Trophoblast cell (in vitro differentiated cells and primary cell): ENCODE data around the gene TMEM9.
"Not testable (repeated sequence)": the region's sequence is repeated elsewhere in the genome, so short reads cannot be mapped to it uniquely, and the experiment has no call there.

Source experiments
- DNase-seq, 2 donors: peaks; one replicate each; pipeline ENCODE4 v3.0.0-alpha.2; 2016
- H2AFZ ChIP-seq: 2 replicates; pipeline ENCODE4 v1.6.1; 2013; ENCODE audit warnings: low read length, moderate library complexity, mild to moderate bottlenecking; ENCODE audit not compliant: insufficient read depth, poor library complexity
- H2AK5ac ChIP-seq: 2 replicates; pipeline ENCODE4 v1.6.1; 2013; ENCODE audit warnings: mild to moderate bottlenecking, low read length
- H2BK120ac ChIP-seq: 2 replicates; pipeline ENCODE4 v1.6.1; 2013; ENCODE audit warnings: low read length, mild to moderate bottlenecking, moderate library complexity; ENCODE audit not compliant: insufficient read depth, poor library complexity
- H2BK12ac ChIP-seq: 2 replicates; pipeline ENCODE4 v1.6.1; 2013; ENCODE audit warnings: mild to moderate bottlenecking, low read length, moderate library complexity
- H2BK5ac ChIP-seq: 2 replicates; pipeline ENCODE4 v1.6.1; 2013; ENCODE audit warnings: low read length, low read depth, moderate library complexity, mild to moderate bottlenecking; ENCODE audit not compliant: poor library complexity
- H3K14ac ChIP-seq: 2 replicates; pipeline ENCODE4 v1.6.1; 2013; ENCODE audit warnings: mild to moderate bottlenecking, low read length
- H3K18ac ChIP-seq: 2 replicates; pipeline ENCODE4 v1.6.1; 2013; ENCODE audit warnings: mild to moderate bottlenecking, low read length
- H3K23ac ChIP-seq: 2 replicates; pipeline ENCODE4 v1.6.1; 2013; ENCODE audit warnings: low read length
- H3K27ac ChIP-seq: 2 replicates; pipeline ENCODE4 v1.5.1; 2013; ENCODE audit warnings: low read depth, mild to moderate bottlenecking, inconsistent platforms, low read length, moderate library complexity
- H3K27me3 ChIP-seq: 2 replicates; pipeline ENCODE4 v1.6.1; 2013; ENCODE audit warnings: inconsistent platforms, mild to moderate bottlenecking, low read length, moderate library complexity; ENCODE audit not compliant: insufficient read depth
- H3K36me3 ChIP-seq, 2 experiments: 1 replicate in 1 of 2; 2 replicates in 1 of 2; pipeline ENCODE4 v1.6.1; 2013; ENCODE audit warnings: low read length in 2 of 2, mild to moderate bottlenecking in 2 of 2, moderate library complexity in 1 of 2; ENCODE audit not compliant: insufficient read depth in 2 of 2, control insufficient read depth in 1 of 2
- H3K4ac ChIP-seq: 2 replicates; pipeline ENCODE4 v1.6.1; 2013; ENCODE audit warnings: low read depth, mild to moderate bottlenecking, low read length, moderate library complexity
- H3K4me1 ChIP-seq, 2 experiments: 1 replicate in 1 of 2; 2 replicates in 1 of 2; pipeline ENCODE4 v1.6.1; 2013; ENCODE audit warnings: low read length in 2 of 2, mild to moderate bottlenecking in 2 of 2, moderate library complexity in 1 of 2; ENCODE audit not compliant: insufficient read depth in 2 of 2, control insufficient read depth in 1 of 2
- H3K4me2 ChIP-seq: 2 replicates; pipeline ENCODE4 v1.6.1; 2013; ENCODE audit warnings: inconsistent platforms, mild to moderate bottlenecking, low read length, moderate library complexity
- H3K4me3 ChIP-seq: 2 replicates; pipeline ENCODE4 v1.5.1; 2013; ENCODE audit warnings: mild to moderate bottlenecking, low read depth, low read length, inconsistent platforms
- H3K79me1 ChIP-seq: one replicate; pipeline ENCODE4 v1.6.1; 2013; ENCODE audit warnings: low read length
- H3K79me2 ChIP-seq: 2 replicates; pipeline ENCODE4 v1.6.1; 2013; ENCODE audit warnings: low read length, mild to moderate bottlenecking; ENCODE audit not compliant: control insufficient read depth, insufficient read depth, poor library complexity
- H3K9ac ChIP-seq: 2 replicates; pipeline ENCODE4 v1.6.1; 2013; ENCODE audit warnings: mild to moderate bottlenecking, low read length
- H3K9me3 ChIP-seq: 2 replicates; pipeline ENCODE4 v1.6.1; 2013; ENCODE audit warnings: low read depth, mild to moderate bottlenecking, control low read depth, inconsistent platforms, low read length; ENCODE audit not compliant: insufficient read depth
- H4K12ac ChIP-seq: 2 replicates; pipeline ENCODE4 v1.6.1; 2013; ENCODE audit warnings: low read depth, mild to moderate bottlenecking, low read length, moderate library complexity
- H4K8ac ChIP-seq: 2 replicates; pipeline ENCODE4 v1.6.1; 2013; ENCODE audit warnings: low read depth, mild to moderate bottlenecking, low read length, moderate library complexity
- H4K91ac ChIP-seq: one replicate; pipeline ENCODE4 v1.6.1; 2013; ENCODE audit warnings: low read depth, mild to moderate bottlenecking, low read length, moderate library complexity
- WGBS: extraction: QIAGEN DNeasy Blood & Tissue Kit; methylation state at CpG from one replicate; pipeline ENCODE4 v1.1.7; 2013; ENCODE audit warnings: missing lambda C conversion rate; ENCODE audit not compliant: insufficient read length, insufficient coverage; ENCODE audit errors: extremely low coverage; 5-methylcytosine and 5-hydroxymethylcytosine counted together

The TMEM9 gene

GRCh38 chr1:201167041-201167991 is 13.0 kb upstream of the TMEM9 start:
- H3K14ac ChIP-seq, result no peak overlapping the region
- no peak overlapping the region for H4K12ac ChIP-seq
- no peaks in the 10 kb centered on the region for H3K27me3 ChIP-seq
- no peak overlapping the region for H3K4me3 ChIP-seq
- H3K36me3 ChIP-seq, result no peaks in the 10 kb centered on the region
- H3K4me1 ChIP-seq, result peaks cover 16 to 20% of the 10 kb centered on the region in 2 experiments
- H3K4me2 ChIP-seq, result no peak overlapping the region
- H3K4ac ChIP-seq, result peak overlapping the region; percentile 27
- H3K9ac ChIP-seq, result no peak overlapping the region
- no CpG with 5 or more reads among the region's 13 CpGs for WGBS
- H3K23ac ChIP-seq, result no peak overlapping the region
- no peak overlapping the region for H2AFZ ChIP-seq
- H4K8ac ChIP-seq, result no peak overlapping the region
- no peaks in the 10 kb centered on the region for H3K9me3 ChIP-seq
- peak overlapping the region; percentile 54 for H2BK5ac ChIP-seq
- peaks cover 27% of the 10 kb centered on the region for H3K79me1 ChIP-seq
- no peak overlapping the region for H2AK5ac ChIP-seq
- peak; percentile 7 to 72 for DNase-seq
- H3K18ac ChIP-seq, result no peak overlapping the region
- H3K27ac ChIP-seq, result no peak overlapping the region
- peak overlapping the region; percentile 47 for H2BK120ac ChIP-seq
- H4K91ac ChIP-seq, result peak overlapping the region; percentile 48
- peaks cover 6% of the 10 kb centered on the region for H3K79me2 ChIP-seq
- H2BK12ac ChIP-seq, result peak overlapping the region; percentile 86

DNA sequence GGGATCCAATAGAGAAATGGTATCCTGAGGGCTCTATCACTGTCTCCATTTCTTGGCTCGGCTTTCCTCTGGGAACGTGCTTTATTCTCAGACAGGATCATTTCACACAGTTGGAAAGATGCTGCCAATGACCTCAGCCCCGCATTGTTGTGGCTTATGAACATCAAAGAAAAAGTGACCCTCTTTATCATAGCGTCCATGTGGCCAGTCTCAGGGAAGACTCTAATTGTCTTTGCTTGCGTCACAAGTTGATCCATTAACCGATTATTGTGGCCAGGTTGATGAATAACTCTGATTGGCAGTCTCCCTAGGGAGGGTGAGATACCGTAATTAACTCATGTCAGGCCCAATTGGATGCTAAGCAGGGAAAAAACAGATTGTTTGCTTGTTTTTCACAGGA is 10.4 kb upstream of the TMEM9 start:
- Histone ChIP-seq H3K27me3 (no peaks in the 10 kb centered on the region), H2BK5ac (no peak overlapping the region), H3K4me2 (no peak overlapping the region), H3K18ac (no peak overlapping the region), H3K4me1 (peaks cover 7 to 9% of the 10 kb centered on the region in 2 experiments), H4K12ac (no peak overlapping the region), H3K9ac (no peak overlapping the region), H3K14ac (no peak overlapping the region), H3K4ac (no peak overlapping the region), H3K79me2 (peaks cover 2% of the 10 kb centered on the region), H3K79me1 (peaks cover 9% of the 10 kb centered on the region), H3K27ac (no peak overlapping the region), H4K91ac (no peak overlapping the region), H2BK12ac (peak overlapping the region; percentile 9), H2AFZ (no peak overlapping the region), H4K8ac (no peak overlapping the region), H2AK5ac (no peak overlapping the region), H2BK120ac (no peak overlapping the region), H3K9me3 (no peaks in the 10 kb centered on the region), H3K36me3 (no peaks in the 10 kb centered on the region), H3K4me3 (no peak overlapping the region), H3K23ac (no peak overlapping the region)
- no peak for DNase-seq
- WGBS, result no CpG with 5 or more reads among the region's 7 CpGs

DNA sequence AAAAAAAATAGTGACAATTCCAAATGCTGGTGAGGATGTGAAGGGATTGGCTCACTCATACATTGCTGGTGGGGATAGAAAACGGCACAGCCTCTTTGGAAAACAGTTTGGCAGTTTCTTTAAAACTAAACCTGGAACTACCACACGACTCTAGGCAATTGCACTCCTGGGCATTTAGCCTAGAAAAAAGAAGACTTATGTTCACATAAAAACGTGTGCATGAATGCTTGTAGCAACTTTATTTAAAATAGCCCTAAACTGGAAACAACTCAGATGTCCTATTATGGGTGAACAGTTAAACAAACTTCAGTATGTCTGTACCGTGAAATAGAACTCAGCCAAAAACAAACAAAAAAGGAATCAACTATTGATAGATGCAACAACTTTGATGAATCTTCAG is 9.4 kb upstream of the TMEM9 start:
- H3K23ac ChIP-seq, result no peak overlapping the region
- no peaks in the 10 kb centered on the region for H3K36me3 ChIP-seq
- H4K8ac ChIP-seq, result no peak overlapping the region
- no CpG with 5 or more reads among the region's 4 CpGs for WGBS
- no peaks in the 10 kb centered on the region for H3K79me2 ChIP-seq
- no peak for DNase-seq
- no peak overlapping the region for H3K18ac ChIP-seq
- H3K4me1 ChIP-seq, result peaks cover 3 to 4% of the 10 kb centered on the region in 2 experiments
- no peaks in the 10 kb centered on the region for H3K27me3 ChIP-seq
- H2AFZ ChIP-seq, result no peak overlapping the region
- H2AK5ac ChIP-seq, result no peak overlapping the region
- no peak overlapping the region for H4K12ac ChIP-seq
- no peaks in the 10 kb centered on the region for H3K9me3 ChIP-seq
- H3K4ac ChIP-seq, result no peak overlapping the region
- H3K27ac ChIP-seq, result no peak overlapping the region
- no peak overlapping the region for H2BK5ac ChIP-seq
- H3K9ac ChIP-seq, result no peak overlapping the region
- no peak overlapping the region for H2BK12ac ChIP-seq
- H3K79me1 ChIP-seq, result peaks cover 4% of the 10 kb centered on the region
- H3K4me2 ChIP-seq, result no peak overlapping the region
- no peak overlapping the region for H3K4me3 ChIP-seq
- no peak overlapping the region for H4K91ac ChIP-seq
- H3K14ac ChIP-seq, result no peak overlapping the region
- H2BK120ac ChIP-seq, result no peak overlapping the region

GRCh38 chr1:201163036-201163435 is 8.8 kb upstream of the TMEM9 start:
- not testable (repeated sequence) for H3K23ac ChIP-seq, H3K14ac ChIP-seq, H4K8ac ChIP-seq, H2AFZ ChIP-seq, H3K79me2 ChIP-seq, H2BK120ac ChIP-seq, H3K36me3 ChIP-seq, DNase-seq, H2BK12ac ChIP-seq, H3K4me3 ChIP-seq, H3K4me2 ChIP-seq, H3K4me1 ChIP-seq, H3K27ac ChIP-seq, H2AK5ac ChIP-seq, H4K91ac ChIP-seq, H3K9ac ChIP-seq, H3K27me3 ChIP-seq, H3K18ac ChIP-seq, H3K79me1 ChIP-seq, H2BK5ac ChIP-seq, H3K4ac ChIP-seq, H3K9me3 ChIP-seq, H4K12ac ChIP-seq
- WGBS, result no CpG with 5 or more reads among the region's 8 CpGs
